ENCODE data around the gene AHRR.

AHRR gene

GRCh38 chr5:415928-416635 lies 94.6 kb downstream of the AHRR start:
- no peak for DNase-seq (ENCODE audit: low read depth in 2 of 2)

GRCh38 chr5:416636-416960 lies 95.1 kb downstream of the AHRR start:
- DNase-seq (ENCODE audit: low read depth in 2 of 2): no peak

- no peak for DNase-seq (ENCODE audit: low read depth in 2 of 2)
These were observed 96.0 kb downstream of the AHRR start for GRCh38 chr5:417301-418161.

GRCh38 chr5:418162-419121 lies 96.9 kb downstream of the AHRR start:
- no peak for DNase-seq (ENCODE audit: low read depth in 2 of 2)

- DNase-seq (ENCODE audit: low read depth in 2 of 2): no peak
These were observed 98.5 kb downstream of the AHRR start for GRCh38 chr5:419970-420369.

- DNase-seq (ENCODE audit: low read depth in 2 of 2): no peak
These were observed 99.2 kb downstream of the AHRR start for GRCh38 chr5:420632-421286.

GRCh38 chr5:421287-421880 lies 99.9 kb downstream of the AHRR start:
- no peak for DNase-seq (ENCODE audit: low read depth in 2 of 2)

- no peak for DNase-seq (ENCODE audit: low read depth in 2 of 2)
These were observed 100.4 kb downstream of the AHRR start for GRCh38 chr5:421901-422300.

- no peak for DNase-seq (ENCODE audit: low read depth in 2 of 2)
These were observed 101.1 kb downstream of the AHRR start for GRCh38 chr5:422323-423232.

GRCh38 chr5:423233-423565 lies 101.7 kb downstream of the AHRR start:
- no peak for DNase-seq (ENCODE audit: low read depth in 2 of 2)

- no peak for DNase-seq (ENCODE audit: low read depth in 2 of 2)
These were observed 102.2 kb downstream of the AHRR start for GRCh38 chr5:423626-424261.

- DNase-seq (ENCODE audit: low read depth in 2 of 2): no peak
These were observed 103.0 kb downstream of the AHRR start for GRCh38 chr5:424301-425110.

- DNase-seq (ENCODE audit: low read depth in 2 of 2): no peak
These were observed 104.2 kb downstream of the AHRR start for GRCh38 chr5:425714-426113.

- no peak for DNase-seq (ENCODE audit: low read depth in 2 of 2)
These were observed 105.0 kb downstream of the AHRR start for GRCh38 chr5:426392-426976.

- DNase-seq (ENCODE audit: low read depth in 2 of 2): no peak
These were observed 106.0 kb downstream of the AHRR start for GRCh38 chr5:427415-428087.

GRCh38 chr5:428219-428618 lies 106.7 kb downstream of the AHRR start:
- no peak for DNase-seq (ENCODE audit: low read depth in 2 of 2)

- no peak for DNase-seq (ENCODE audit: low read depth in 2 of 2)
These were observed 107.4 kb downstream of the AHRR start for GRCh38 chr5:428754-429452.

All from stimulated activated CD8-positive, alpha-beta memory T cell treated with anti-CD3 and anti-CD28 coated beads, Interleukin-7, amount 100 ng/mL, for 4 hours (primary cell).